Measurements from ENCODE around the gene PDE9A. TPM values are rescaled to one million over a fixed set of nuclear protein-coding genes. Genes with fewer than 3 reads are reported as not detected.
"Not testable (repeated sequence)": the region's sequence is repeated elsewhere in the genome, so short reads cannot be mapped to it uniquely, and the experiment has no call there.

PDE9A gene
- total RNA-seq, 1 donor from 2014 or later, result 22.8 TPM

DNA sequence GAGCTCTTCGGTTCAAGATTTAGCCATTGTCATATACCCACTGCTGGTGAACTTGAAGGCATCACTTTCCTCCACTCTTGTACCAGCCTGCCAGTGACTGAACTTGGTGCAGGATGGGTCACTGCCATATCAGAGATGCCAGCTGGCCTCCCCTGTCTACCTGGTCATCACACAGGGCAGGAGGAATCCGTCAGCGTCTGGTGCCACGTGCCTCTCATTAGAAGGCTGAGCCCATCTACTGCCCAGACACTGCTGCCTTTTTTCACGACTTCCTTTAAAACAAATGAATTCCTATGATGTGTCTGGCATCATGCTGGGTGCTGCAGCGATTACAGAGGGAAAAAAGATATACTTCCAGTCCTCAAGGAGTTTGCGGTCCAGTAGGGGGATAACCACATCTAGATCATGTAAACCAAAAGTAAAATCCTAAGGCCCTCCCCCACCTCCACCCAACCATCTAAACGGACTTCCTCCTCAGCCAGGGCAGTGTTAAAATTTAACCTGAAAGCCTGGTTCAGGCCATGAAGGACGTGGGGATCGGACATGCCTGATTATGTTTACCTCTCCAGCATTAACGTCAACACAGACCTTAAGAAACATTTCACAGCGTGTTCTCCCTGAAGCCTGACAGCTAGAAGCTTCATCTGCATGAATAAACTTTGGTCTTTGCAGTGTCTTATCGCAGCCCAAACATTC, 29.2 kb upstream of the PDE9A start:
- DNase-seq (ENCODE audit: low spot score), result peak; percentile 62

DNA sequence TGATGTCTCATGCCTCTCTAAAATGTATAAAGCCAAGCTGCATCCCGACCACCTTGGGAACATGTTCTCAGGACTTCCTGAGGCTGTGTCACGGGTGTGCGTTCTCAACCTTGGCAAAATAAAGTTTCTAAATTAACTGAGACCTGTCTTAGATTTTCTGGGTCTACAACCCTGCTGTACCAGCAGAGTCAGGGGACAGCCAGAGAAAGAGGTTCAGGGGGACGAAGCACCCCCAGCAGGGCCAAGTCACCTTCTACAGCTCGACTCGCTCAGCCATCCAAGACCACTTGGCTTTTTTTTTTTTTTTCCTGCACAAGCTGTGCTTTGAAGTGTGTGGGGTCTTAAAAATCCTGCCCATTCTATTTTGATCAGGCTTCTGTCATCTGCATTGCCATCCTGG, 28.5 kb upstream of the PDE9A start:
- no peak for DNase-seq (ENCODE audit: low spot score)

DNA sequence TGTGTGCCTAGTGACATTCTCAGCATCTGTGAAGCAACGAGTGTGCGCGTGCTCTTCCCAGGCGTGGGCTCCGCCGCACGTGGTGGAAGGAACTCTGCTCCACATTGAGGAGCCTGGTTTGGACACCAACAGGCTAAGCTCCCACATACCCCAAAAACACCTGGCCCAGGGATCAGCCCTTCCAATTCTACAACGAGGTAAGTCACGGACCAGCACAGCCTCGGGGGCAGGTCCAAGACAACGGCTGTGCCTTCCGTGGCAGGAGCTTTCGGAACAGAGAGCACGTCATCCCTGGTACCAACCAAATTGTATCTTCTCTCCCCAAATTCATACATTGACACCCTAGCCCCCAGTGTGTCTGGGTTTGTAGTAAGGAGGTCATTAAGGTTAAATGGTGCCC, 27.2 kb upstream of the PDE9A start:
- DNase-seq (ENCODE audit: low spot score), result no peak

DNA sequence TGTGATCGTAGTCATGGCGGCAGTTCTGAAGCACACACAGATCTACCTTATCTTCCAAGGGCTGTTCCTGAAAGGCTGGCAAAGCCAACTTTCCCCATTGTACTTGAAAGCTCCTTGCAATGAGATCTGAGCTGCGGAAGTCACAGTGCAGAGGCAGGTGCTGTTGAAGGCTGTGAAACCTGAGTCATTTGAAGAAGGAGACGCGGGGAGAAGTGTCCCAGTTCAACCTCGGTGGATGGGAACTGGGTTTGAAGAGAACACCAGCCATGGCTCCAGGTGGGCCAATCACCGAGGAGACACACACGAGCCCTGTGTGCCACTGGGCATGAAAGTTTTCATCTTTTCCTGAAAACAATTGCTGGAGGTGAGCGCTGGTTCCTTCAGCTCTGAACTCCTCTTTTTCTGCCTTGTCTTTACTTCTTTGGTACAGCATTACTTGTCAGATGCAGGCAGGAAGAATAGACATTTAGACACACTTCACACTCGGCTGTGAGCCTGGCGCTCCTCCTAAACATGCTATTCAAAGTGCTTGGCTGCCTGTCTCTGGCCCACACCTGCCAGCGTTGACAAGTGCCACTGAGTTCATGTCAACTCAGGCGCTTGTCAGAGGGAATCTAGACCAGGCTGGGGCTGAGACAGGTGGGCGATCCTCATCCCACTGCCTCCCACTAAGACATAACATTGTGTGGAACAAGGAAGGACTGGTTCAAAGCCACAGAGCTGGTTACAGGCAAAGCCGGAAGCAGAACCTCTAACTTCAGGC, 25.7 kb upstream of the PDE9A start:
- DNase-seq (ENCODE audit: low spot score), result no peak

DNA sequence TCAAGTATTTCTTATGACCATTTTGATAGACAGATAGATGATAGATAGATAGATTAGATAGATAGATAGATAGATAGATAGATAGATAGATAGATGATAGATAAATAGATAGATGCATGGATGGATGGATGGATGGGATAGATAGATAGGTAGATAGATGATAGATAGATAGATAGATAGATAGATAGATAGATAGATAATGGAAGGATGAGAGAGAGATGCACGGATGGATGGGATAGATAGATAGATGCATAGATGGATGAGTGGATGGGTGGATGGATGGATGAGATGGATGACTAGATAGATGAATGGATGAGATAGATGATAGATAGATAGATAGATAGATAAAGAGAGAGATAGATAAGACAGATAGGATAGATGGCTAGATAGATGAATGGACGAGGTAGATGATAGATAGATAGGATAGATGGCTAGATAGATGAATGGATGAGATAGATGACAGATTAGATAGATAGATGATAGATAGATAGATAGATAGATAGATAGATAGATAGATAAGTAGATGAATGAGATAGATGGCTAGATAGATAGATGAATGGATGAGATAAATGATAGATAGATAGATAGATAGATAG, 24.9 kb upstream of the PDE9A start:
- DNase-seq (ENCODE audit: low spot score), result not testable (repeated sequence)

DNA sequence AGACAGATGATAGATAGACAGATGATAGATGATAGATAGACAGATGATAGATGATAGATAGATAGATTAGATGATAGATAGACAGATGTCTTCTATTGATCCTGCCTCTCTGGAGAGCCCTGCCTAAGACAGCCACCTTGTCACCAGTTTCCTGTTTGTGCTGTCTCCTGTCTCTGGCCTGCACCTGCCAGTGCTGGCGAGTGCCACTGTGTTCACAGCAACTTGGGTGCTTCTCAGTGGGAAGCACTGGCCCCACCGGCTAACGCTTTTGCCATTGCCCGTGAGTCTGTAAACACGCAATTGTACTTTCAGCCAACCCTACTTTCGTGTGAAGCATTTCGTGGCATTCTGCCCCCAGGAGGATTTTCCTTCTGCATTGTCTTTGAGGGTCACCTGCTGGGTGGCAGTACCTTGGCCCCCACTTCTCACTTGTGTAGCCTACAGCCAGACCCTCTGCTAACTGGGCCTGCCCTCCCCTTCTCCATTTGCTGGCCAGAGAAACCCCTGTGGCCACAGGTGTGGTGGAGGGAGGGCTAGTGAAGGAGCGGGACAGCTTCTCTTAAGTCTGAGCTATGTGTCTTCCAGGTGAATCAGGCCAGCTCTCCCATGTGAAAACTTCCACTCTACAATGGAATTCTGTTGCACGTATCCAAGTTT, 23.4 kb upstream of the PDE9A start:
- DNase-seq (ENCODE audit: low spot score), result no peak

DNA sequence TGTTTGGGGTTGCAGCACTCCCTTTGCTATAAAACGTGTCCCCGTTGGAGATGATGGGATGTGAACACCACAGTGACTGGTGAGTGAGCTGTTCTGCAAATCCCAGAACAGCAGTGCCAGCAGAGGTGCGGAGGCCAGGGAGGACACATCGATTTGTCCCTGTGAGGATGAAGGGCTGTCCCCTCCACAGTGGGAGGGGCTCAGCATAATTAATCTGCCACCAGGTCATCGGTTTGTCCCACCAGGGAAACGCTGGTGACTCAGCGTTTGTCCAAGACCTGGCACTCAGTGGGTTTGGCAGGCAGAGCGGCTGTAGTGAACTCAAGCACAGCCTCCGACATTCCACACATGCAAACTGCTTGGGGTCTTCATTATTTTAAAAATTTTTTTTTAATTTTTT, 22.8 kb upstream of the PDE9A start:
- DNase-seq (ENCODE audit: low spot score), result peak; percentile 87

DNA sequence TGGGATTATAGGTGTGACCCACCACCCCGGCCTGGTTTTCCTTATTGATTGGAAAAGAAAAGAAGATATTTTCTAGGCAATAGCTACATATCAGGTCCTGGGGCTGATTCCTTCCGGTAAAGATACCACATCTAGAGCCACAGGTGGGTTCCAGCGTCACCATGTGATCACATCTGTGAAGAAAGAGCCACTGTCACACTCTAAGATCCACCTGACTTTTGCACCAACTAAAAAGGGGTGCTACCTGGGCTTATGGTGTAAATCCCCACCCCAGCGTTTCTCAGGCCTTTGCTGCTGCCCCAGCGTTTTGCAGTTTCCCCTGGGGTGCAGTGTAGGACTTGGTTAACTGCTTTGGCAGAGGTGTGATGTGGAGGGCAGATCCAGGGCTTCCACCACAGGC, 22.3 kb upstream of the PDE9A start:
- no peak for DNase-seq (ENCODE audit: low spot score)

DNA sequence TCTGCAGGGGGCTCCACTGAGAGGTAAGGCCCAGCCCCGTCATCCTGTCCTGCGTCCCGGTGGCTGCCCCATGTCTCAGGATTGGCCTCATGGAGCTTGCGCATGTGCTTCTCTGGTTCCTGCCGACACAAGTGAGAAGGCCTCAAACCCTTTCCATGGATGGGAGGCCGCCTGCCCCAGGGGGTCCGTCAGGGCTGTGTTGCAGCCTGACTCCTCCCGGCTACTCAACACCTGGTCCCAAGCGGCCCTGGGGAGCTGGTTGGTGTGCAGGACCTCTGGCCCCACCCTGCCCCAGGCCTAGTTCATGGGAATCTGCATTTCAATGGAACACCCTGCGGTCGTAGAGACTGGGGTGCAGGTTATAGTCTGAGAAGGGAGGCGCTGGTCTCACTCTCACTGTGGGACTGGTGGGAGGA, 21.1 kb upstream of the PDE9A start:
- DNase-seq (ENCODE audit: low spot score), result no peak

DNA sequence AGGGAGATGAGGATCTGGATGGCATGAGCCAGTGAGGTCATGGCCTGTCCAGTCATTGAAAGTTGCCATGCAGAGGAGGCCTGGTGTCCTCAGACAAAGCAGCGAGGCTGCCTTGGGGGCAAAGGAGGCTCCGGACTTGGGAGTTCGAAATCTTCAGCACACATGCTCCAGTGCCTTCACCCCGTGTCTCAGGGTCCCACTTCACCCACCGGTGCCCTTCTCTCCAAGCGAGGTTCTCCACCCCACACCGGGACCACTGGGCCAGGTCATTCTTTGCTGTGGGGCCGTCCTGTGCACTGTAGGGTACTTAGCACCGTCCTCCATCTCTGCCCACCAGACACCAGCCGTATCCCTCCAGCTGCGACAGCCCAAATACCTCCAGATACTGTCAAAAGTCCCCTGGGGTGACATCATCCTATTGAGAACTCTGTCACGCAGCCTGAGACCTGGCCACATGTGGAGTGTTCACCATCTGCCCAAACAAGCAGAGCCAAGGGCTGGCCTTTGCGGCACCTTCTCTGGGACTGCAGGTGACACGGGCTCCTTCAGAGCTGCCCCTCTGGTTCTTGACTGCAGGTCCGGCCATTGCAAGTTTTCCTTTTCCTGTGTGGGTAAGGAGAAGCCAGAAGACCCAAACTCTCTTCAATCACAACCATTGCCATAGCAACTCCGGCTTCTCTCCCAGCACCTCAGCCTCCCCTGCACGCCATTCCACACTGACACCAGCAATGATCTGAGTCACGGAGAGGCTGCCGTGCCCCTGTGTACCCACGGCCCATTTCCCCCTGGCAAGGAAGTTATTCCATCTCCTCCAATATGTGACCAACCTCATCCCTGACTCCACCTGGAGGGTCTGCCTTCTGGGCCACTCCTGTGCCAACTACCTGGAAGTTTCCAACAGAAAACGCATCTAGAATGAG, 20.4 kb upstream of the PDE9A start:
- DNase-seq (ENCODE audit: low spot score), result no peak

DNA sequence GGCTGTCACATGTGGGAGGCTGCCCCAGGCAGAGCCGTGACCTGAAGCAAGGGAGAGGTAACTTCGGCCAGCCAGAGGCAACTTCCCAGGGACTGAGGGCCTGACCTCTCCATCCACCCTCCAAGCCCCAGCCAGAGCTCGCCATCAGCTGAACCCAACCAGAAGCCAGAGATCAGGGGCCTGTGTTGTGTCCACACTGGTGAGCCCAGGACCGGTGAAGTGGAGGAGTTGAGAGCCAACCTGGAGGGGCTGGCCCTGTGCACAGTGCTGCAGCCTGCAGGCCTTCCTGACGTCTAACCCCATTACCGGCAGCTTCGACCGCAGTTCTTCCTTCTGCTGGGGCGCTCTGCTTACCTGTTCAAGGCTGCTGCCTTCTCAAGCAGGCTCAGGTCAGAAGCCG, 19.6 kb upstream of the PDE9A start:
- no peak for DNase-seq (ENCODE audit: low spot score)

DNA sequence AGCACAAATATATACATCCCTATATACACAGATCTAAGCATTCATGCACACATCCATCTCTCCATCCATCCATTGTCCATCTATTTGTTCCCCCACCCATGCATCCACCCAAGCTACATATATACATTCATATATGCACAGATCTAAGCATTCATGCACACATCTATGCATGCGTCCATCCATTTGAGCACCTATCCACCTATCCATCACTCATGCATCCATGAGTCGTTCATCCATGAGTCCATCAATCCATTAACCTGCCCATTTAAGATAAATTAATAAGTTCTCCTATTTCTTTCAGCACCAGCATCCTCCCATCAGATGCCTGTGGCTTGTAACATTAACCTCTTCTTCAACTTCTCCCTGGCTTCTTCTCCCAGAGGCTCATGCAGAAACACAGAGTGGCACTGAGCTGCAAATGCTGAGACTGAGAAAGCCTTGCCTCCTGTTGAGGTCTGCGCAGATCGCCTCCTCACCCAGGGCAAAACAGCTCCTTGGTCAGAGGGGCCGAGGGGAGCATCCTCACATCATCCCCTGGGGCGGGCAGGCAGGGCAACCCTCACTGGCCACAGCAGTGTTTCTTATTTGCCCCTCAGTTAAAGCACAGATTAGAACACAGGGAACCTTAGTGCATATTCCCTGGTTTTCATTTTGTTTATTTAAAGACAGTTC, 17.4 kb upstream of the PDE9A start:
- DNase-seq (ENCODE audit: low spot score), result no peak

DNA sequence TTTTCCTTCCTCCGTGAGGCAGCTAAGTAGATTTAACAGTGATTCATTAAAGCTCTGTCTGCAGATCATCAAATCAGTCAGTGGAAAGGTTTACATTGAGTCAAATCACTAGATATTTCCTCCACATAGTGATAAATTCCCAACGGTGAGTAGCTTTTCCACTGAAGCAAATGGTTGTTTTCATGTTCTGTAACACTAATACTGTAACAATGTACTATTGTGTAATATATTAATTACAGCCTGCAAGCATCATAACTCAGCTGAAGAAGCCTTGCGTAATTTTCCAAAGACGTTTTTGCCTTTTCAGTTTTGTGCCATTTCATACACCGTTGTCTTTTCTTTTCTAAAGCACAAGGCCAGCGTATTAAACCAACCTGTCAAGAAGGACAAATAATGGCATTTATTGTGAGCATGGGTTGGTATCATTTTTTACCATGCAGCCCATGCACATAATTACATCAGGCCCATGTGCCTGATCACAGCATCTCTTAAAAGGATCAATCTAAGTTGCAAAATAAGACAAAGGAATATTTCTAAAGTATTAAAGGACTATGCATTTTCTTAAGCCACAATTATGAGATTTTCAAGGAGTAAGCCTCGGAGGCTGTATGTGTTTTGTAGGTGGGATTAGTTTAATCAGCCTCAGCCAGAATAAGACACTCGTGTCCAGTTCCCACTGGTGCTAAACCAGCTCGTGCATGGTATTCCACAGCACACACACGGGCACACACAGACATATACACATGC, 16.7 kb upstream of the PDE9A start:
- DNase-seq (ENCODE audit: low spot score), result no peak

DNA sequence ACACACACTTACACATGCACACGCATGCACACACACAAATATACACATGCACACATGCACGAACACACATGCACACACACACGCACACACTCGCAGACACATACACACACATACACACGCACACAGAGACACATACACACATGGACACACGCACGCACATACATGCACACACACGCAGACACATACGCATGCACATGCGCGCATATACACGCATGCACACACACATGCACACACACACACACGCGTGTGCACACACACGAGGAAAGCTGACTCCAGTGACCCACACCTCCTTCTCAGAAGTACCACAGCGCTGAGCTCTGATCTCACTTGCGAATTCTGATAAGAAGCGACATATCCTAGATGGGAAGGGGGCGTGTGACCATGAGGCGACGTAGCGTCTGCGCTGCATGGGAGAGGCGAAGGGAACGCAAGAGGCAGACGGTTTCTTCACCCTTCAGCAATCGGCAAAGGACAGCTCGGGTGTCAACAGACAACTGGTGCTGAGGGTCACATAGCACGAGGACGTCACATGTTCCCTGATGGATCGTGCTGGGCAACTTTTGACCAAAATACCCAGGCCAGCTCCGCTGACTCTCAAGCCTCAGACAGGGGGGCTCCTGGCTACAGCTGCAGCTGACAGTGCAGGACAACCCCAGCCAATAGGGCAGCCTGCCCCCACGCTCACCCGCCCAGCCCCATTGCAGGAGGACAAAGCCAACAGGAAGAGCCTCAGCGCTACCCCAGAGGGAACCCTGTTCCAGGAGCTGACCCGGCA, 16.0 kb upstream of the PDE9A start:
- DNase-seq (ENCODE audit: low spot score), result no peak

DNA sequence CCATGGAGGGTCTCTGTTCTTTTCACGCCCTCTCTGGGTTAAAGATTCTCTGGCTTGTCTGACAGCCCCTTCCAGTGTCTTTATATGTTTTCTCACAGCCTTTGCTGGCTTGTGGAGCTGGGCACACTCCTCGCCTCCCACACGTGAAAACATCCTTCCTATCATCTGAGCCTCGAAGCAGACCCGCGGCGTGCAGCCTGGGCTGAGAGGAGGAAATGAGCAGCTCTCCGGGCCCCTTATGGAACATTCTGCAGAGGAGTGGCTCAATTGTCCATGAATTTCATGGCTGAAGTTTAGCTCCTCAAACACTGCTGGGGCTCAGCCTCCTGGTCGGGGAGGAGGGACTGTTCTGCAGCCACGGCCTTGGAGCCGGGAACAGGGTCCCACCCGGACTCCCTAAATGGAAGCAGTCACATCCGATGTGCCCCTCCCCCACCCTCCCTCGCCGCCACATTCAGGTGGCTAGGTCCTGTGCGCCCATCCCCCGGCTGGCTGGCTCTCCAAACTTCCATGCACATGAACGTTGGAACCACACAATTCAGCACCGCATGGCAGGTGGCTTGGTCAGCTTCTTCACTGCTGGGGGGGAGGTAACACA, 15.1 kb upstream of the PDE9A start:
- DNase-seq (ENCODE audit: low spot score), result no peak

DNA sequence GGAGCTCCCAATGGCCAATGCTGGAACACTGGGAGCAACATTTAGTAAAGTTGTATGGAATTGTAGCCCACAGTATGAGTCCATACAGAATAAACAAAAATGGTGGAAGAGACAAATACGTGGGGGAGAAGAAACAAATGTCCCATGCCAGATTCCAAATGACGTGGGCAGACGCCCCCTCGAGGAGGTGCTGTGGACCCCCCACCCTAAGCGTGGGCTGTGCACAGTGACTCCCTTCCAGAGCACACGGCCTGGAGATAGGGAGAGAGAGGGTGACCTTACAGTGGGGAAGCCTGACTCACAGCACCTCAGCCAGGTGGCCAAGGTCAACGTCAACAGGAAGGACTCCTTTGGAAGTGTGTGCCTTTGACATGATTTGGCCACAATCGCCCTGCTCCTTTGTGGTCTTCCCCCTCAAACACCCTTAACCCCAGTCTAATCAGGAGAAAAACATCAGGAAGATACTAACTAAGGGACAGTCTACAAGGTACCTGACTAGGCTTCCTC, 13.7 kb upstream of the PDE9A start:
- no peak for DNase-seq (ENCODE audit: low spot score)

DNA sequence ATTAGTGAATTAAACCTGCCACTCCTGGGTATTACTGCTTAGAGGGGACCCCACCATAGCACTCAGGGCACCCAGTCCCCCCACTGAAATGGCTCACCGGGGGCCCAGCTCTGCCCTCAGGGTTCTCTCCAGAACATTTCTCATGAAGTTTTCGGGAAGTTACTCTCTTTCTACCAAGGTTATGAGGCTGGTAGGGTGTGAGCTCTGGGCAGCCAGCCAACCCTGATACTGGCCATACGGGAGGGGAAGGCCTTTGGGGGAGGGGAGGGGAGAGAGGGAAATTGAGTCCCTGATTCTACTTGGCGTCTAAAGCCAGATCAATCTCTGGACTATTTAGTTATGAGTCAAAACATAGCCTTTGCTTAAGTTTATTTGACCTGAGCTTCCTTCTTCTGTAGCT, 12.9 kb upstream of the PDE9A start:
- peak; percentile 79 for DNase-seq (ENCODE audit: low spot score)

DNA sequence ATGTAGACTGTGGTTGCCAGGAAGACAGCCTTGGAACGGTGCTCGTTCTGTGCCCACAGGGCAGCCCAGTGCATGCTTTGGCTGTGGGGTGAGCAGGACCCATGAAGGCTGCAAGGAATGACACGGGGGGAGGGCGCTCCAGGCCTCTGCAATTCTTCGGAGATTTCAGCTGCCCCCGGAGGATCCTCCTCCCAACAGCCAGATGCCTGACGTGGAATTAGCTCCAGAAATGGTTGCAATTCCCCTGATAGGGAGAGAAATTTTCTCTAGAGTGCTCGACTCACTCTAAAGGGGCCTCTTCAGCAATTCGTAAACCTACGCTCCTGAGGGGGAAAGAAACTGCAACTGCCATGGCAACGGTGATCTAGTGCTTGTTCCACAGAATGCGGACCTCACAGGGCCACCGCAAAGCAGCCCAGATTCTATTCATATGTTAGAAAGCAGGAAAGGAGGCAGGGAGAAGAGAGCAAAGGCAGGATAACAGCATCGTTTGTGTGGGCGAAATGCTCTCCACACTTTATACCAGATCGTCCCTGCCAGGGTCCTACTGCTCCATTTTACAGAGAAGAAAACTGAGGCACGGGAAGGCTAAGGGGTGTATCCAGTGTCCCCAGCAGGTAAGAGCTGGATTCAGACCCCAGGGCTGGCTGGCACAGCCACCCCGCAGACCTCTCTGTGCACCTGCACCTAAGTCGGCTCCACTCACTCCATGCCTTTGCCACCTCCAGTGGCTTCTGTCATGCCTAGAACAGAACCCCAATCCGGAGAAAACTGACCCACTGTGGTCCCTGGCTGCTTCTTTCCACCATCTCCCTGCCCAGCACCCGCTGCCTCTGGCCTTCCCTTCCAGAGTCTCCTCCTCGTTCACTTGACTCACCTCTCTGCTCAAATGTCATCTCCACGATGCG, 11.9 kb upstream of the PDE9A start:
- DNase-seq (ENCODE audit: low spot score), result no peak
